Breast epithelium (tissue), 3 donors: ENCODE measurements around the gene FBXW10.
"Not testable (repeated sequence)": the region's sequence is repeated elsewhere in the genome, so short reads cannot be mapped to it uniquely, and the experiment has no call there.

Experiments used
- POLR2A ChIP-seq: fragments of 450-650 bp; IDR thresholded peaks from one replicate; pipeline ENCODE4 v1.6.1; 2016; ENCODE audit warnings: antibody characterized with exemption, mild to moderate bottlenecking, moderate library complexity
- POLR2AphosphoS5 ChIP-seq, 3 donors: sonication (generic); formaldehyde crosslinking; IDR thresholded peaks; one replicate each; pipeline ENCODE4 v1.6.1; 2017; ENCODE audit warnings: antibody characterized with exemption in 3 of 3
- TF ChIP-seq, protein P1 (sequence below), 3 donors: fragments of 450-650 bp; IDR thresholded peaks; one replicate each; pipeline ENCODE4 v1.5.1; 2016 to 2017; ENCODE audit warnings: antibody characterized with exemption in 3 of 3, mild to moderate bottlenecking in 3 of 3, moderate library complexity in 3 of 3

DNA sequence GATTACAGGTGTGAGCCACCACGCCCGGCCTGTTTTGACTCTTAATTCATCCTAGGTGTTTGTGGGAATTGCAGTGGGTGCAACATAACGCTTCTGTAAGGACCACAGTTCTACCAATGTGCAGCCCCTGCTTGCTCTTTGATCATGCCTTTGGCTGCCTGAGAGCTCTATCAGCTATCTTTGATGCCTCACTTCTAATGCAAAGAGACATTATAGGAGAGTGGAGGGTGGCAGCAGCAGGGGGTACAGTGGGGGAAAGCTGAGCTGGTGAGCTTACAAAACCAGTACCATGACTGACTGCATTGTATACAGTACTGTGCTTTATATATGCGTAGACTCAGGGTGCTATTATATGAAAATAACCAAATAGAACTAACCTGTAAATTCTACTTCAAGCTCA, 26.7 kb downstream of the FBXW10 start:
- TF ChIP-seq, protein P1, sequence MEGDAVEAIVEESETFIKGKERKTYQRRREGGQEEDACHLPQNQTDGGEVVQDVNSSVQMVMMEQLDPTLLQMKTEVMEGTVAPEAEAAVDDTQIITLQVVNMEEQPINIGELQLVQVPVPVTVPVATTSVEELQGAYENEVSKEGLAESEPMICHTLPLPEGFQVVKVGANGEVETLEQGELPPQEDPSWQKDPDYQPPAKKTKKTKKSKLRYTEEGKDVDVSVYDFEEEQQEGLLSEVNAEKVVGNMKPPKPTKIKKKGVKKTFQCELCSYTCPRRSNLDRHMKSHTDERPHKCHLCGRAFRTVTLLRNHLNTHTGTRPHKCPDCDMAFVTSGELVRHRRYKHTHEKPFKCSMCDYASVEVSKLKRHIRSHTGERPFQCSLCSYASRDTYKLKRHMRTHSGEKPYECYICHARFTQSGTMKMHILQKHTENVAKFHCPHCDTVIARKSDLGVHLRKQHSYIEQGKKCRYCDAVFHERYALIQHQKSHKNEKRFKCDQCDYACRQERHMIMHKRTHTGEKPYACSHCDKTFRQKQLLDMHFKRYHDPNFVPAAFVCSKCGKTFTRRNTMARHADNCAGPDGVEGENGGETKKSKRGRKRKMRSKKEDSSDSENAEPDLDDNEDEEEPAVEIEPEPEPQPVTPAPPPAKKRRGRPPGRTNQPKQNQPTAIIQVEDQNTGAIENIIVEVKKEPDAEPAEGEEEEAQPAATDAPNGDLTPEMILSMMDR (IDR thresholded peaks at IDR 0.05), result not testable (repeated sequence)
- not testable (repeated sequence) for TF ChIP-seq POLR2AphosphoS5 (IDR thresholded peaks at IDR 0.05); POLR2A
